ENCODE results near the gene VSIR.

DNA sequence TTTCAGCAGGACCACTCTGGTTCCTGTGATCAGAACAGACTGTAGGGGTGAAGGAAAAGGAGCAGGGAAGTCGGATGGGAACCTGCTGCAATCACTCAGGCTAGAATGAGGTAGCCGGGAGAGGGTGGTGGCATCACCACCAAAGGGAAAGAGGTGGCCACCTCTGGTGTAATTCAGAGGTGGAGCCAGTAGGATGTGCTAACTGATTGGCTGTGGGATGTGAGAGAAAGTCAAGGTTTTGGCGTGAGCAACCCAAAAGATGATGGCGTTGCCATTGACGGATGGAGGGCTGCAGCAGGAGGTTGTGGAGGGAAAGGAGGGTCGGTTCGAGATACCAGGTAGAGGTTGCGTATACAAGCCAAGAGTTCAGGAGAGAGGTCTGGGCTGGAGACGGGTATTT, 7.4 kb upstream of the VSIR start:
- TF ChIP-seq ZNF274 (IDR thresholded peaks at IDR 0.05; ENCODE audit: low read depth, low read length), result no peak
- TF ChIP-seq YY1 (IDR thresholded peaks at IDR 0.05; ENCODE audit: insufficient read depth, insufficient read length), result no peak
